Type B pancreatic cell (in vitro differentiated cells): ENCODE data around the gene GRIP1. TPM values are rescaled to one million over a fixed set of nuclear protein-coding genes. Genes with fewer than 3 reads are reported as not detected.

Source experiments
- DNase-seq: peaks from one replicate; pipeline ENCODE4 v3.0.0; 2021; ENCODE audit warnings: mixed read lengths; ENCODE audit not compliant: unreplicated experiment; ENCODE audit errors: extremely low spot score
- H3K27ac Mint-ChIP-seq: 2 replicates; pipeline ENCODE4 v1.8.0; 2021; ENCODE audit warnings: mild to moderate bottlenecking, mixed read lengths
- H3K27me3 Mint-ChIP-seq: 2 replicates; pipeline ENCODE4 v1.8.0; 2021; ENCODE audit warnings: mixed read lengths
- H3K36me3 Mint-ChIP-seq: 2 replicates; pipeline ENCODE4 v1.8.0; 2021; ENCODE audit warnings: mixed read lengths
- H3K4me1 Mint-ChIP-seq: one replicate; pipeline ENCODE4 v1.8.0; 2021; ENCODE audit warnings: mixed read lengths; ENCODE audit not compliant: unreplicated experiment
- H3K4me3 Mint-ChIP-seq: 2 replicates; pipeline ENCODE4 v1.8.0; 2021; ENCODE audit warnings: mild to moderate bottlenecking, mixed read lengths
- H3K9me3 Mint-ChIP-seq: 2 replicates; pipeline ENCODE4 v1.8.0; 2021; ENCODE audit warnings: mixed read lengths
- CTCF ChIP-seq: fragments of 200-600 bp; sonication (generic); conservative IDR thresholded peaks from 2 replicates; pipeline ENCODE4 v1.5.0; 2021; ENCODE audit warnings: antibody characterized with exemption, mild to moderate bottlenecking
- total RNA-seq: library from RNA; stranded (reverse); gene quantifications from 2 replicates; pipeline ENCODE4 v1.2.1, GENCODE V29; 2021; ENCODE audit warnings: low replicate concordance

The GRIP1 gene
- total RNA-seq, 1 donor from 2014 or later: 29.0 TPM

- H3K27ac Mint-ChIP-seq: no peak overlapping the region
- TF ChIP-seq CTCF: no peak
- peaks cover 4% of the 10 kb centered on the region for H3K27me3 Mint-ChIP-seq
- no peak for DNase-seq
- H3K9me3 Mint-ChIP-seq: peaks cover 5% of the 10 kb centered on the region
- no peaks in the 10 kb centered on the region for H3K36me3 Mint-ChIP-seq
- no peak overlapping the region for H3K4me3 Mint-ChIP-seq
- peaks cover 17% of the 10 kb centered on the region for H3K4me1 Mint-ChIP-seq
Measured at GRCh38 chr12:66676241-66676640, 2.6 kb downstream of the GRIP1 start.

GRCh38 chr12:66674495-66675122, 4.3 kb downstream of the GRIP1 start:
- no peaks in the 10 kb centered on the region for H3K36me3 Mint-ChIP-seq
- no peak for TF ChIP-seq CTCF
- no peak for DNase-seq
- peaks cover 5% of the 10 kb centered on the region for H3K9me3 Mint-ChIP-seq
- peaks cover 4% of the 10 kb centered on the region for H3K27me3 Mint-ChIP-seq
- no peak overlapping the region for H3K27ac Mint-ChIP-seq
- peaks cover 17% of the 10 kb centered on the region for H3K4me1 Mint-ChIP-seq
- H3K4me3 Mint-ChIP-seq: no peak overlapping the region

GRCh38 chr12:66669541-66669940, 9.3 kb downstream of the GRIP1 start:
- DNase-seq: no peak
- H3K9me3 Mint-ChIP-seq: peaks cover 5% of the 10 kb centered on the region
- H3K27ac Mint-ChIP-seq: no peak overlapping the region
- H3K4me3 Mint-ChIP-seq: no peak overlapping the region
- peaks cover 2% of the 10 kb centered on the region for H3K4me1 Mint-ChIP-seq
- no peak for TF ChIP-seq CTCF
- H3K27me3 Mint-ChIP-seq: no peaks in the 10 kb centered on the region
- no peaks in the 10 kb centered on the region for H3K36me3 Mint-ChIP-seq

- H3K36me3 Mint-ChIP-seq: no peaks in the 10 kb centered on the region
- no peak overlapping the region for H3K4me3 Mint-ChIP-seq
- no peaks in the 10 kb centered on the region for H3K27me3 Mint-ChIP-seq
- DNase-seq: no peak
- no peaks in the 10 kb centered on the region for H3K4me1 Mint-ChIP-seq
- H3K9me3 Mint-ChIP-seq: peaks cover 4% of the 10 kb centered on the region
- H3K27ac Mint-ChIP-seq: no peak overlapping the region
- TF ChIP-seq CTCF: no peak
Measured at GRCh38 chr12:66668311-66668710, 10.6 kb downstream of the GRIP1 start.

- no peak for TF ChIP-seq CTCF
- no peaks in the 10 kb centered on the region for H3K36me3 Mint-ChIP-seq
- H3K4me3 Mint-ChIP-seq: no peak overlapping the region
- H3K27me3 Mint-ChIP-seq: no peaks in the 10 kb centered on the region
- DNase-seq: no peak
- H3K9me3 Mint-ChIP-seq: peaks cover under 1% of the 10 kb centered on the region
- no peak overlapping the region for H3K27ac Mint-ChIP-seq
- no peaks in the 10 kb centered on the region for H3K4me1 Mint-ChIP-seq
Measured at GRCh38 chr12:66667906-66668305, 11.0 kb downstream of the GRIP1 start.

- Mint-ChIP-seq H3K4me3 (no peak overlapping the region), H3K4me1 (no peaks in the 10 kb centered on the region), H3K9me3 (no peaks in the 10 kb centered on the region), H3K27ac (no peak overlapping the region), H3K36me3 (no peaks in the 10 kb centered on the region), H3K27me3 (no peaks in the 10 kb centered on the region)
- DNase-seq: no peak
- no peak for TF ChIP-seq CTCF
Measured at GRCh38 chr12:66666481-66666880, 12.4 kb downstream of the GRIP1 start.
